ENCODE data around the gene APRT.

The APRT gene

GRCh38 chr16:88798073-88798472 lies 13.7 kb downstream of the APRT start:
- H3K4me1 ChIP-seq (ENCODE audit: insufficient read depth, low read length, severe bottlenecking) = peaks cover 63% of the 10 kb centered on the region
- no peak overlapping the region for H3K9ac ChIP-seq (ENCODE audit: low read length)
- no peaks in the 10 kb centered on the region for H3K27me3 ChIP-seq (ENCODE audit: insufficient read depth, low read length)
- no peaks in the 10 kb centered on the region for H3F3A ChIP-seq (ENCODE audit: insufficient read depth, low read length)
- H3K9me2 ChIP-seq (ENCODE audit: low read depth, low read length) = no peaks in the 10 kb centered on the region
- H3K9me3 ChIP-seq (ENCODE audit: low read length) = no peaks in the 10 kb centered on the region
- H3K4me2 ChIP-seq (ENCODE audit: low read length) = no peak overlapping the region
- H3K4me3 ChIP-seq (ENCODE audit: low read depth, low read length, poor library complexity, severe bottlenecking) = no peak overlapping the region
- no peaks in the 10 kb centered on the region for H3K79me2 ChIP-seq (ENCODE audit: insufficient read depth, low read length)
- no peak overlapping the region for H2AFZ ChIP-seq (ENCODE audit: low read length)
- peaks cover 4% of the 10 kb centered on the region; the same call in 1 of the 2 replicates for H3K36me3 ChIP-seq (ENCODE audit: insufficient read depth, low read length)
- no peak overlapping the region for H3K27ac ChIP-seq (ENCODE audit: low read depth, low read length, poor library complexity, severe bottlenecking)
- TF ChIP-seq EZH2 (IDR thresholded peaks at IDR 0.05; ENCODE audit: borderline replicate concordance, low read length) = no peak
- no peaks in the 10 kb centered on the region for H4K20me1 ChIP-seq (ENCODE audit: insufficient read depth, low read length)

GRCh38 chr16:88796278-88796677 lies 15.4 kb downstream of the APRT start:
- H3F3A ChIP-seq (ENCODE audit: insufficient read depth, low read length) = no peaks in the 10 kb centered on the region
- H3K79me2 ChIP-seq (ENCODE audit: insufficient read depth, low read length) = no peaks in the 10 kb centered on the region
- H3K9me3 ChIP-seq (ENCODE audit: low read length) = no peaks in the 10 kb centered on the region
- no peaks in the 10 kb centered on the region for H3K27me3 ChIP-seq (ENCODE audit: insufficient read depth, low read length)
- no peak overlapping the region for H3K4me2 ChIP-seq (ENCODE audit: low read length)
- no peak overlapping the region for H2AFZ ChIP-seq (ENCODE audit: low read length)
- peaks cover 4% of the 10 kb centered on the region; the same call in 1 of the 2 replicates for H3K36me3 ChIP-seq (ENCODE audit: insufficient read depth, low read length)
- no peaks in the 10 kb centered on the region for H4K20me1 ChIP-seq (ENCODE audit: insufficient read depth, low read length)
- no peaks in the 10 kb centered on the region for H3K9me2 ChIP-seq (ENCODE audit: low read depth, low read length)
- H3K9ac ChIP-seq (ENCODE audit: low read length) = no peak overlapping the region
- no peak overlapping the region for H3K27ac ChIP-seq (ENCODE audit: low read depth, low read length, poor library complexity, severe bottlenecking)
- peaks cover 64% of the 10 kb centered on the region for H3K4me1 ChIP-seq (ENCODE audit: insufficient read depth, low read length, severe bottlenecking)
- H3K4me3 ChIP-seq (ENCODE audit: low read depth, low read length, poor library complexity, severe bottlenecking) = no peak overlapping the region
- TF ChIP-seq EZH2 (IDR thresholded peaks at IDR 0.05; ENCODE audit: borderline replicate concordance, low read length) = no peak
- no peak for TF ChIP-seq CTCF (IDR thresholded peaks at IDR 0.05; ENCODE audit: low read length)

GRCh38 chr16:88793251-88793954 lies 18.3 kb downstream of the APRT start:
- H3K4me2 ChIP-seq (ENCODE audit: low read length) = peak overlapping the region; percentile 23

More at GRCh38 chr16:88793251-88793954, 18.3 kb downstream of the APRT start:
- Histone ChIP-seq H3K79me2 (ENCODE audit: insufficient read depth, low read length) (no peaks in the 10 kb centered on the region), H2AFZ (ENCODE audit: low read length) (no peak overlapping the region), H4K20me1 (ENCODE audit: insufficient read depth, low read length) (no peaks in the 10 kb centered on the region), H3K4me3 (ENCODE audit: low read depth, low read length, poor library complexity, severe bottlenecking) (peak overlapping the region; percentile 7), H3K27ac (ENCODE audit: low read depth, low read length, poor library complexity, severe bottlenecking) (peak overlapping the region; percentile 57), H3K27me3 (ENCODE audit: insufficient read depth, low read length) (no peaks in the 10 kb centered on the region), H3F3A (ENCODE audit: insufficient read depth, low read length) (no peaks in the 10 kb centered on the region), H3K9ac (ENCODE audit: low read length) (peak overlapping the region; percentile 26; the same call in 1 of the 2 replicates), H3K9me2 (ENCODE audit: low read depth, low read length) (no peaks in the 10 kb centered on the region), H3K4me1 (ENCODE audit: insufficient read depth, low read length, severe bottlenecking) (peaks cover 51% of the 10 kb centered on the region), H3K9me3 (ENCODE audit: low read length) (no peaks in the 10 kb centered on the region), H3K36me3 (ENCODE audit: insufficient read depth, low read length) (no peaks in the 10 kb centered on the region)
- no peak for TF ChIP-seq EZH2 (IDR thresholded peaks at IDR 0.05; ENCODE audit: borderline replicate concordance, low read length)
- no peak for TF ChIP-seq CTCF (IDR thresholded peaks at IDR 0.05; ENCODE audit: low read length)

All from OCI-LY1 (cell line).